Stromal cell of bone marrow (primary cell): ENCODE data around the gene SPINK1.
"Not testable (repeated sequence)": the region's sequence is repeated elsewhere in the genome, so short reads cannot be mapped to it uniquely, and the experiment has no call there.

Experiments
- DNase-seq: peaks from one replicate; pipeline ENCODE4 v3.0.0-alpha.2; 2012; ENCODE audit warnings: low read depth

SPINK1 gene

GRCh38 chr5:147831465-147831864 lies at the start of gene SPINK1:
TSS of gene SPINK1 (minus strand) at chr5:147831671. CDS start at chr5:147831577, 94 bp downstream.
- no peak for DNase-seq

GRCh38 chr5:147880487-147880886 lies 49.0 kb upstream of the SPINK1 start:
- no peak for DNase-seq

- DNase-seq: no peak
These were observed 48.3 kb upstream of the SPINK1 start for GRCh38 chr5:147879784-147880183.

- no peak for DNase-seq
These were observed 46.7 kb upstream of the SPINK1 start, which contains the start of gene SCGB3A2 for GRCh38 chr5:147878066-147878759. TSS of gene SCGB3A2 (plus strand) at chr5:147878711. CDS start at chr5:147878804, 93 bp downstream.

- DNase-seq: no peak
These were observed 45.2 kb upstream of the SPINK1 start for GRCh38 chr5:147876626-147877025.

- no peak for DNase-seq
These were observed 44.7 kb upstream of the SPINK1 start for GRCh38 chr5:147876141-147876540.

- no peak for DNase-seq
These were observed 43.5 kb upstream of the SPINK1 start for GRCh38 chr5:147874910-147875367.

- not testable (repeated sequence) for DNase-seq
These were observed 42.8 kb upstream of the SPINK1 start for GRCh38 chr5:147874118-147874875.

- DNase-seq: not testable (repeated sequence)
These were observed 41.4 kb upstream of the SPINK1 start for GRCh38 chr5:147872744-147873435.

- not testable (repeated sequence) for DNase-seq
These were observed 40.6 kb upstream of the SPINK1 start for GRCh38 chr5:147871980-147872549.

- not testable (repeated sequence) for DNase-seq
These were observed 38.4 kb upstream of the SPINK1 start for GRCh38 chr5:147869892-147870291.

- no peak for DNase-seq
These were observed 37.6 kb upstream of the SPINK1 start for GRCh38 chr5:147869112-147869511.

GRCh38 chr5:147863454-147864158 lies 32.1 kb upstream of the SPINK1 start:
- DNase-seq: no peak

GRCh38 chr5:147860641-147861025 lies 29.2 kb upstream of the SPINK1 start:
- no peak for DNase-seq

- no peak for DNase-seq
These were observed 28.6 kb upstream of the SPINK1 start for GRCh38 chr5:147859962-147860640.

GRCh38 chr5:147858565-147858964 lies 27.1 kb upstream of the SPINK1 start:
- no peak for DNase-seq

- DNase-seq: peak; percentile 44
These were observed 26.0 kb upstream of the SPINK1 start for GRCh38 chr5:147857302-147858129.

- DNase-seq: no peak
These were observed 25.3 kb upstream of the SPINK1 start for GRCh38 chr5:147856801-147857200.

GRCh38 chr5:147855774-147856069 lies 24.3 kb upstream of the SPINK1 start:
- DNase-seq: no peak
